NCI-H2227 treated with DMSO at 0.1 percent for 48 hours (cell line): ENCODE measurements around the gene JUNB.
"Not testable (repeated sequence)": the region's sequence is repeated elsewhere in the genome, so short reads cannot be mapped to it uniquely, and the experiment has no call there.

Experiments used
- DNase-seq: peaks from one replicate; lab custom pipeline; 2025; lab: John Stamatoyannopoulos, UW

JUNB gene

DNA sequence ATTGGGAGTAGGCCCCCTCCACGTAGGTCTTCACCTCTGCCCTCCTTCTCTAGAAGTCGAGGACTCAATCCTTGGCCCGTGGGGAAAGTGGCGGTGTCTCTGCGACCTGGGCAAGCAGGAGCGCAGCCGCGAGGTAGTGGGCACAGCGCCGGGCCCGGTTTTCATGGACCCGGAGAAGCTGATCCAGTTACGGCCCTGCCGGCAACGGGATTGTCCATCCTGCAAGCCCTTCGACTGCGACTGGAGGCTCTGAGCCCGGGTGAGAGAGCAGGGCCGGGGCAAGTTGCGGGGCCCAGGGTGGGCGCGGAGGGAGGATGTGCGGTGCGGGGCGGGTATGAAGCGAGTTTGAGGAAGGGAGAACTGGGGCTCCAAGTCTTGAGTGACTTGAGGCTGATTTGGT lies 12.8 kb downstream of the JUNB start:
- no peak for DNase-seq

DNA sequence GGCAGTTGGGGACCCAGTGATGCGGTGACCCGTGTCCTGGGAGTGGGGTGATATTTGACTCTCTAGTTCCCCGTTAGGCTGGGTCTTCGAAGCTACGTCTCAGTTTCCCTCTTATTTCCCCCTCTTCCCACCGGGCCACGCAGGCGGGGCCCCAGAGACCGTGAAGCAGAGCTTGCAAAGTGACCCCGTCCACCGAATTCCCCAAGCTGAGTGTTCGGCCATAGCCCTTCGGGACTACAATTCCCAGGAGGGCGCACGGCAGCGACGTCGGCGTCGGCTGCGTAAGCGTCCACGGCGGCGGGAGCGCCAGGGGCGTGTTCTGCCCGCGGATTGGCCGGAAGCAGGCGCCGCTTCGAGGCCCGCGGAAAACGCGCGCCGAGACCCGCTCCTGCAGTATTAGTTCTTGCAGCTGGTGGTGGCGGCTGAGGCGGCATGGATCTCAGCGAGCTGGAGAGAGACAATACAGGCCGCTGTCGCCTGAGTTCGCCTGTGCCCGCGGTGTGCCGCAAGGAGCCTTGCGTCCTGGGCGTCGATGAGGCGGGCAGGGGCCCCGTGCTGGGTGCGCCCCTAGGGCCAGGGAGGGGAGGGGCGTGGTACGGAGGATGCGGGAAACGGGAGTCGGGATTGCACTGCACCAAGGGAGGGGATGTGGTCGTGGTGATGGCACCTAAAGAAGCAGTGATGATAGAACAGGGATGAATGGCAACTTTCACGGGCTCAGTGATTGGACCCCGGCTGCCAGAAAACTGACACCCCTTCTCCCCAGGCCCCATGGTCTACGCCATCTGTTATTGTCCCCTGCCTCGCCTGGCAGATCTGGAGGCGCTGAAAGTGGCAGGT lies 15.2 kb downstream of the JUNB start, which contains the start of gene RNASEH2A:
RNASEH2A (plus strand) TSS at position 343 of the 840 bp plus-strand sequence; CDS start at position 433, 90 bp downstream.
- peak; percentile 63 for DNase-seq

DNA sequence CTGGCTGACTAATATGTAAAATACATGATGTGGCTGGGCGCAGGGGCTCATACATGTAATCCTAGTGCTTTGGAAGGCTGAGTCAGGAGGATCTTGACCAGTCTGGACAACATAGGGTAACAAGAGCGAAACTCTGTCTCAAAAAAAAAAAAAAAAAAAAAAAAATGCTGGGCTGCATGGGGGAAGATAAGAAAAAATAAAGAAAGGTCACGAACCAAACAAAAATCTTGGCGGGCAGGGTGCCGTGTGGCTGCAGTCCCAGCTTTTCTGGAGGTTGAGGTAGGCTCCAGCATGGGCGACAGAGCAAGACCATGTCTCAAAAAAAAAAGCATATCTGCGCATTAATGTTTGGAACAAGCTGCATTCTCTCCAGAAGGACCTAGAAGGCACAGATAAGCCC lies 23.8 kb downstream of the JUNB start:
- DNase-seq, result no peak

DNA sequence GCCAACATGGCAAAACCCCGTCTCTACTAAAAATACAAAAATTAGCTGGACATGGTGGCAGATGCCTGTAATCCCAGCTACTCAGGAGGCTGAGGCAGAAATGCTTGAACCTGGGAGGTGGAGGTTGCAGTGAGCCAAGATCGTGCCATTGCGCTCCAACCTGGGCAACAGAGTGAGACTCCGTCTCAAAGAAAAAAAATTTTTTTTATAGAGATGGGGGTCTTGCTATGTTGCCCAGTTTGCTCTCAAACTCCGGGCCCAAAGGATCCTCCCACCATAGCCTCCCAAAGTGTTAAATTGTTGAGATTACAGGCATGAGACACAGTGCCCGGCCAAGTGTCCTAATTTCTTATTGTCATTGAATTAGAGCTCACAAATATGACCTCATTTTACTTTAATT lies 25.9 kb downstream of the JUNB start:
- not testable (repeated sequence) for DNase-seq

DNA sequence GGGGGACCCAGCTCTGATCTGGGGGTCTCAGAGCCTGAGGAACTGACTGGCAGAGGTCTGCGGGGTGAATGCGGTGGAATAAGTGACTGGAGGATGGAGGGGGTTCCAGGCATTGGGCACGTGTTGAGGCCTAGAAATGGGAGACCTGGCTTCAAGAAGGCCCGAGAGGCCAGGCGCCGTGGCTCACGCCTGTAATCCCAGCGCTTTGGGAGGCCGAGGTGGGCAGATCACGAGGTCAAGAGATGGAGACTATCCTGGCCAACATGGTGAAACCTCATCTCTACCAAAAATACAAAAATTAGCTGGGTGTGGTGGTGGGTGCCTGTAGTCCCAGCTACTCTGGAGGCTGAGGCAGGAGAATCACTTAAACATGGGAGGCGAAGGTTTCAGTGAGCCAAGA lies 26.5 kb downstream of the JUNB start:
- not testable (repeated sequence) for DNase-seq

DNA sequence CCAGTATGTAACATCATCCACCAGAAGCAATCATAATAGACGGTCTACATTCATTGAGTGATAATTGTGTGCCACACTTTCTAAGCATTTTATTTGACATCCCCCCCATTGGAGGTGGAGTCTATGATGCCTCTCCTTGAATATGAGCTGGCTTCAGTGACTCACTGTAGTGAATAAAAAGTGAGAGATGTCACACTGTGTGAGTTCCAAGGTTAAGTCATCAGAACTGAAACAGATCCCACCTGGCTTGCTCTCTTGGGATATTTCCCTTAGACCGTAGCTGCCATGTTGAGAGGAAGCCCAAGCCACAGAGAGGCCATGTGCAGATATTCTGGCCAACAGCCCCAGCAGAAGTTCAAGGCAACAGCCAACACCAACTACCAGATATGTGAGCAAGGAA lies 30.5 kb downstream of the JUNB start:
- DNase-seq, result no peak

DNA sequence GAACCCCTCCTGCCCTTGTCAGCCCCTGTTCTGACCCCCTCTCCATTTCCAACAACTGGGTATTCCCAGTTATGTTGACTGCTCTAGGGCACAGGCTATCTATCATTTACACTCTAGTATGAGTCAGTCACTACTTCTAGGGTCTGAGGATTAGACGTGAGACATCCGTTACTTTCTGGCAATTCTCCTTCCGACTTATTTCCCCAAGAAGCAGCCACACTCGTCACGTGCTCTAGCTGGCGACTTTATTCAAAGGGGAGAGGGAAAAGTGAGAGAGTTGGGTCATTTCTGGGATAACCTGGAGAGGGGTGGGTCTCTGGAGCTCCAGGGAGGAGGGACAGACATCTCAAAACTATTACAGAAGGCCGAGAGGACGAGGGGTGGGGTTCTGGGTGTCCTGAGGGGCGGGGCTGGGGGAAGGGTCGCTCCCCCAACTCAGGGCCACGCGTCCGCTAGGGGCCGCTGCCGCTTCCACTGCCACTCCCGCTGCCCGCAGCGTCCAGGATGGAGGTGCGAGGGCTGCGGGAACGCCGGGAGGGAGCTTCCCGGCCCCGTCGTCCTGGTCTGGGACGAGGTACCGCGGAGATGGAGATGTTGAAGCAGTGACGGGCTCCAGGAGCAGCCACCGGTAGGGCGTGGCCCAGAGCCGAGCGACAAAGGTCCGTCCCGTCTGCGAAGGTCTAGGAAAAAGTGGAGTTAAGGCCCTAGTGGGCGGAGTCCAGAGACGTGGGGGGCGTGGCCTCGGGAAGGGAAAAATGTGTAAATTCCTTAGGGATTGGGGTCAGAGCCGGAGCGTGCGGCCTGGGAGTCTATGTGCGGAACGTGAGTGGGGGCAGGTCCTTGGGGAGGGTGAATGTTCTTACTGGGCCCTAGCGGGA lies 34.2 kb downstream of the JUNB start:
- no peak for DNase-seq

DNA sequence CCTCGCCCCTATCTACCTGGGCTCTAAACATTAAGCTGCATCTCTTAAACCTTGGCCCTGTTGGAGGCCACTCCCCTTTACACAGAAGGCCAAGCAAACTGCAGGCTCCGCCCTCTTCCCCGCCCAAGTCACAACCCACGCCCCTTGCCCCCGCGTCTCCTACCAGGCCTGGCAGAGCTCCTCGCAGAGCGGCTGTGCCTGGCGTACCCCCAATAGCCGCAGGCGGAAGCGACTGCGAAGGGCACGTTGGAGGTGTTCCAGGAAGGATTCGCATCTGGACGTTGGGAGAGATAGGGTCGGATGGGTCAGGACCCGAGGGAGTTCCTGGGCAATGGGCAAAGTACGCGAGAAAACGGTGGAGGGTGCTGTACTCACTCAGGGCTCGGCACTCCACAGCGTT lies 37.2 kb downstream of the JUNB start:
- peak; percentile 5 for DNase-seq

DNA sequence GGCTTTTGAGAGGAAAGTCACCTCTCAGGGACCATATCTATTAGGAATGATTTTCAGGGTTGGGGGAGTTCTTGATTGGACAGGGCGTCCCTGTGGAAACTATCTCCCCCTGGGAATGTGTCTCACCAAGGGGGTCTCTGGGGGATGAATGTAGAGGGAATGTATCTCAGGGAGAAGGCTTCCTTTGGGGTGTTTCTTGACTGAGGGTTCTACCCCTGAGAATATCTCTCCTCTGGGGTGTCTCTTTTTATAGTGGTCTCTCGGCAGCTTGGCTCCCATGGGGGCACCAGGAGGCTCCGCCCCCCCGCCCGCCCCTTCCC lies 42.1 kb downstream of the JUNB start:
- DNase-seq, result no peak

DNA sequence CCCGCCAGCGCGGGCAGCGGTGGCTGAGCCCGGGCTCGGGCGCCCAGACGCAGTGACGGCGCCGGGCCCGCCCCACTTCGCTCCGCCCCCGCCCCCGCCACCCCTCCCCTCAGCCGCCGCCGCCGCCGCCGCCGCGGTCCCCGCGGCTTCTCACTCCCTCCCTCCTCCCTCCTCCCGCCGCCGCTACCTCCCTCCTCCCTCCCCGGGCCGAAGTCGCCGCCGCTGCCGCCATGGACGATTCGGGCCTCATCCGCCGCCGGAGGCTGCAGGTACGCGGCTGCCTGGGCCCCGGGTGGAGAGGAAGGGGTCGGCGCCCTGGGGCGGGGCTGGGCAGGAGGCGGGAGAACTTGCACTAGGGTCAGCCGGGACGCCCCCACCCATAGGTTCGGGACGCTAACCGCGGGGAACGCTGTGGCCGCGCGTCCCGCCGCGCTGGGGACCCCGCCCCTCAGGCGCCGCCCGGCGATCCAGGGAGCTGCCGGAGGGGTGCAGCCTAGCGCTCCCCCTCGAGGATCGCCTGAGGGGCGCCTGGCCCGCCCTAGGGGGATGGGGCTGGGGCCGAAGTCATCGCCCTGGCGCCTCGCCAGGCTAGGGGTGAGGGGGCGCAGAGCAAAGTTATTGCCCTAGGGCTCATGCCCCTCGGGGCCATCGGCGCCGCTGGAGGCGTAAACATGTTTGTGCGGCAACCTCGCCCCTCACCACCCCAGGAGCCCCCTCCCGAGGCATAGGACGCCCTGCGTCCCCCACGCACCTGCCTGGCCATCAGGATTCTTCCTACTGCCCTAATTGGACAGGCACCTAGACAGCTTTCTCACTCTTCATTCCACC lies 42.7 kb downstream of the JUNB start:
- peak; percentile 37 for DNase-seq

DNA sequence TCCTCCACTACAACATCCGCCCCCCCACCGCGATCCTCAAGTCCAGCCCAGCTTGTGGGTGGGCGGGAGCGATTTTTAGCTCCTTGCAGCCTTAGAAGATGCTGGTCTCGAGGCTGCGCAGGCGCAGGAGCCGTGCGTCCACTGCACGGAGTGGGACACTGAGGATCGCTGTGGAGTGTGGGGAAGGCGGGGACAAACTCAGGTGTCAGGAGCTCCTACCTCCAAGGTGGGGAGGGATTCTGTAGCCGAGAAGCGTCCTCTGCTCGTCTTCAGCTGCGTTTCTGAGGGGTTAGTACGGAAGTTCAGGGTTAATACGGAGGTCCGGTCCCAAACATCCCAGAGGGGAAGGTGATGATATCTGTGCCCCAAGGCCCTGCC lies 43.3 kb downstream of the JUNB start, which contains the start of gene RTBDN:
RTBDN (minus strand) TSS at position 14 of the 378 bp plus-strand sequence. CDS start 4,600 bp downstream, outside the sequence.
- DNase-seq, result no peak

DNA sequence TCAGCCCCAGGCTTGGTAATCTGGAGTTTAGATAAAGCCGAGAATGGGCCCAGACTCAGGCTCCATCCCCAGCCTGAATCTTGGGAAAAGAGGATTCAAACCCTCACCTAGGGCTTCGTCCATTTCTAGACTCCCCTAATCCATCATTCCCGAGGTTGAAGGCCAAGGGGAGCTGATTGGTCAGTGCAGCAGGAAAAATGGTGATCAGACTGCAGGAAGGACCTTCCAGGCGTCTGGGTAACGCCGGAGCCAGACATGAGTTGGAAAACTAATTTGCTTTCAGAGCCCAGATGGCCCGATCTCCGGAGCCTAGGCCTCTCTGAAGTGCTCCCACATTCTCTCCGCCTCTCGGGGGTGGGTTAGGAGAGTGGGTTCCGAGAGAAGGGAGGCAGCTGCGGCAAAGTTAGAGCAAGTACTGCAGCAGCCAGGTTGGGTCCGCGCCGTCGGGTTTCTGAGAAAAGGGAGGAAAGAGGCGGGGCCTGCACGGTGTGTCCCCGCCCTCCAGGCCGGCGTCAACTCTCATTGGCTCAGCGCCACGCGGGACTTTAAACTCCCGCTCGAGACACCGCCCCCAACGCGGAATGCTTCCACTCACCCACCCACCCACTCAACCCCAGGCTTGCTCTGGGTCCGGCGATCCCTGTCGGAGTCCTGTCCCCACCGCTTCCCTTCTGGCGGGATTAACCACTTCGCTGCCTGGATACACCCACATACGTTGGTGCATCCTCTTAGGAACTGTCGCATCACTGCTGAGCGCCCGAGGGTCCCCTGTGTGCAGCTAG lies 43.9 kb downstream of the JUNB start:
- peak; percentile 41 for DNase-seq

DNA sequence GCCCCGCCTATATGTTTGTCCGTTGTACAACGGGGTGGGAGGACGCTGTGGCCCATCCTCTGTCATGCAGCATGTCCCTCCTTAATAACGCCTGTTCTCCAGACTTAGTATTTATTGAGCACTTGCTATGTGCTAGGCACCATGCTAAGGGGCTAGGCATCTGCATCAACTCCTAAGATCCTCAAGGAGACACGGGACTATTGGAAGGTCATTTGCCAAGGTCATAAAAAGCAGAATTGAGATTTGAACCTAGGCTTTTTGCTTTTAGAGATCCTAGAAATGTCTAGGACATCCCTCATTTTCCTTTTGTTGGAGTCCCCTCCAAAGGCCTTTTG lies 45.2 kb downstream of the JUNB start:
- DNase-seq, result no peak

DNA sequence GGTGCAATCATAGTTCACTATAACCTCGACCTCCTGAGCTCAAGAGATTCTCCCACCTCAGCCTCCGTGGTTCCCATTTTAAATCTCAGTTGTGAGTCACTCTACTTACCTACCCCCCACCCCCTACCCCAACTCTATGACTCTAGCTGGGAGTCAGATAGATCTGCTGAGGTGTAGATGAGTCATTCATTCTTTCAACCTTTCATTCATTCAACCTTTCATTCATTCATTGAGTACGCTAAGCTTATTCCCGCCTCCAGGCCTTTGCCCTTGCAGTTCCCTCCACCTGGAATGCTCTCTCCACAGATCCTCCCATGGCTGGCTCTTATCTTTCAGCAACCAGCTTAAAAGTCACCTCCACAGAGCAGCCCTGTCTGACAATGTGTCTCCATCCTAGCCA lies 45.9 kb downstream of the JUNB start:
- no peak for DNase-seq

DNA sequence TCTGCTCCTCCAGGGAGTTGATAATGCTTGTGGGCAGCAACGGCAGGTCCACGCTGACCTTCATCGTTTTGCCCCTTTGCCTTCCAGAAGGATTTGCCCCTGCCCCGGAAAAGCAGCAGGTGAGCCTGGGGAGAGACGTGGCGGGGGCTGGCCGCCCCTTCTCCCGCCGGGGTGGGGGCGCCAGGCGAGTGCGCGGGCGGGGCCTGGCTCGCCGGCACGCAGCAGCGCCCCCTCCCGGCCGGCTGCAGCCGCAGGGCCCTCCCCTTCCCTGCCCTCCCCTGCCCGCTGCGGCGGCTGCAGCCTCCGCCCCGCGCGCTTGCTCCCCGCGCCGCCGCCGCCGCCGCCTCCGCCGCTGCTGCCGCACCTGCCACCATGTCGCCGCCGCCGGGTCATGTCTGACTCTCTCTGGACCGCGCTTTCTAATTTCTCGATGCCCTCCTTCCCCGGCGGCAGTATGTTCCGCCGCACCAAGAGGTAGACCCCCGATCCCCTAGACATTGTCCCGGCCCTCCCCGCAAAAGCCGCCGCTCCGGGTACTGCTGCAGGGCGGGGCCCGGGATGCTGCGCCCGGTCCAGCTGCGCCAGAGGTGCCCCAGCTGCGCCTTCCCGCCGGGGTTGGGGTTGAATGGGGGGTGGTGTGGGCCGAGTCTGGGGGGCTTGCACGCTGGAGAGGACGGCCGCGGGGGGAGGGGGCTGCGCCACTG lies 47.0 kb downstream of the JUNB start, which contains the start of gene MAST1:
MAST1 (plus strand) TSS at position 334 of the 704 bp plus-strand sequence; CDS start at position 392, 58 bp downstream.
- DNase-seq, result peak; percentile 10

DNA sequence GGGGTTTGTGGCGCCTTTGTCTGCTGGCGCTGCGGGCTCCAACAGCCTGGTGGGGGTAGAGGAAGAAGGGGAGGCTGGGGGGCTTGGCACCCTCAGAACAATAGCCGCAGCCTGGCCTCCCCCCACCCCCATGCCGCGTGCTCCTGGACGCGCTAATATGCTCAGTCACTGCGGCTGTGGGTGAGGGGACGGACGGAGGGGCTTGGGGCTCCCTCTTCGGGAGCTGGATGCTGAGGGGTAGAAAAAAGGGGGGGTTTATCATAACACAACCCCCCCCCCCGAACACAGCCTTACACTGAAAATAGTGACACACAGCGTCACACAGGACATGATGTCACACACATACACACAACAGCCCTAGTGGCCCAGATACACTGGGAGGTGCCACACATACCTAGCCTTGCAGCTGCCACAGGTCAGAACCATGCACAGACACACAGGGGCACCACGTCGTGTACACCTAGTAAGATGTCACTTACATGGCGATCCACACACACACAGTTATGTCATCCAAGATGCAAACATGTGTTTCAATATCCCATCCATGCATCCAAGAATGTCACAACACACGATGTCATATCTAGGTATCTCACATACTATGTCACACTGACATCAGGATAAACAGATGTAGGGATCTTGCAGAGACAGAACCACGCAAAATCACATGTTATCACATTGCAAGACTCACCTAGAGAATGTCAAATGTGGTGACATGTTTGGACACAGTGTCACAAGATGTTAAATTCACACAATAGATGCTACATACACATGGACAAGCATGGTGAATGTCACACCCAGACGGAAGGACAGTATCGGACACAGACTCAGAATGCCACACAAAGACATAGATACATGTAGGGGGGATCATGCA lies 47.8 kb downstream of the JUNB start:
- DNase-seq, result no peak

DNA sequence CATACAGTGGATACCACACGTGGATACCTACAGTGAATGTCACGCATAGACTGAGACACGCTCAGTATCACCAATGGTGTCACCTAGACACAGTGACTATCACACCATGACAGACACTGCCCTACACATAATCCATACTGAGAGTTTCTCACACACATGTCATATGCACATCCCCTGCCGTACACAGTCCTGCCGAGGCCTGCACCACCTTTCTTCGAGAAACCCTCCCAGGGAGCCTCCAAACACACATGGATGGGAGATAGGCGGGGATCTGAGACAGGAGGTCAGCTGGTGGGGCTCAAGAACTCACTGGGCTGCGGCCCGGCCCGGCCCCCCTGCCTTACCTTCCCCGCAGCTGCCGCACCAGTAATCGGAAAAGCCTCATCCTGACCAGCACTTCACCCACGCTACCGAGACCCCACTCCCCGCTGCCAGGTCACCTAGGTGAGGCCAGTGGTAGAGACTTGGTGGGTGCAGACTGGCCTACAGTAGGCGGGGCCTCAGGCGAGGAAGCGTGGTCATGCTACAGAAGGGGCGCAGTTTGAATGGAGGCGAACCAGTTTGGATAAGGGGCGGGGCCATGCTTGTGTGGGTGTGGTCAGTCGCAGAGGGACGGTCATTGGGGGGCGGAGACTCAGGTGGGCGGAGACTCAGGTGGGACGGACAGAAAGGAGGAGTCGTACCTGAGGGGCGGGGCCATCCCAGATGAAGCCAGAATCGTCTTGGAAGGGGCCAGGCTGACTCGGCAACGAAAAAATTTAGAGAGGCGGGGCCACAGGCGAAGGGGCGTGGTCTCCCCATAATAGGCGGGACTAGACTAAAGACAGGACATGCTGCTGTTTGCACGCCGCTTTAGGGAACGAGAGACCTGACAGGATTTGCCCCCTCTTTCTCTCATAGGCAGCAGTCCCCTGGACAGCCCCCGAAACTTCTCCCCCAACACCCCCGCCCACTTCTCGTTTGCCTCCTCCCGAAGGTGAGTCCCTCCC lies 49.1 kb downstream of the JUNB start:
- peak; percentile 37 for DNase-seq

DNA sequence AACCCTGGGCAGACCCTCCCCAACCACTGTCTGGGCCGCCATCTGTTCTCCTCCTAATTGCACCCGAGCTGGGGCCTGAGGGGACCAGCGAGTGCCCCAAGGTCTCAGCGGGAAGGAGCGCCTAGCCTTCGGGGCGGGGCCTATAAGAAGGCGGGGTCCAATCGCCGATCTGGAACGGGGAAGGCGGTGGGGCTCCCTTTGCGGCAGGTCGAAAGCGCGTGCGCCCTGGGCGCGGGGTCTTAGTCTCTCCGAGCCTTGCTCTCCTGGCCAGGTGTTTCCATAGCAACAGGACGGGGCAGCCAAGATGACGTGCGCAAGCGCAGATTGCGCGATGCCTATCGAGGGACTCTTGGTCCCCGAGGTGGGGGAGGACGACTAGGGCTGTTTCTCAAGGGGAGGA lies 49.8 kb downstream of the JUNB start:
- DNase-seq, result peak; percentile 80
